ENCODE results near the gene PCBP1.

PCBP1 gene

DNA sequence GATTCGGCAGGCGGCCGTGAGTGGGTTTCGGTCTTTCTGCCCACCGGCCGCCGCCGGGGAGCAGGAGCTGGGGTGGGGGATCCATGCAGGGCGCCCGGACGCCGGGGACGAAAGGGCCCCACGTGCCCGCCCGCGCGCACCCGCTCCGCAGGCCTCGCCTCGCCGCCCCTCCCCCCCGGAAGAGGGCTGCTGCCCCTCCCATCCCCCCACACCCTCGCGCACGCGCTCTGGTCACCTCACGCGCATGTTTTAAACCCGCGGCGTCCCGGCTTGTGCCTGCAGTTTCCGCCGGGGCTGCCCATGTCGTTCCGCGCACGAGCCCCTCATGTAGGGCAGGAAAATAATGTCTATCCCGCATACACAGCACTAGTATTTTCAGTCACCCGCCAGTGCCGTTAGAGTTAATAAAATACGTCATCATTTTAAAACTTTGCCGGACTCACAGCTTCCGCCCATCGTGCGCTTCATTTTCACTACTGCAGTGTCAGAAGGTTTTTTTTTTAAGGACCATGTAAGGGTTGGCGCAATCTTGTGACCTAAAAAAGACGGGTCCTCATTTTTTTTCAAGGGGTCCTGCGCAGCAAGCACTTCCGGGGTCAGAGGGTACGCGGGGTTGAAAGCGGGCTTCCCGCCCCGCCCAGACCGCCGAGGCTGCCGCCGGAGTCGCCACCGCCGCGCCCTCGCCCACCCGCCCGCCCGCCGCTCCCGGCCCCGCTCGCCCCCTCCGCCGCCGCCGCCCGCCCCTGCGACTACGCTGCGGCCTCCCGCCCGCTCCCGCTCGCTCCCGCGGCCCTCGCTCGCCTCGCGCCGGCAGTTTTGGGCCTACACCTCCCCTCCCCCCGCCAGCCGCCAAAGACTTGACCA, at the start of gene PCBP1:
TSS of gene PCBP1 (plus strand) at position 640 of the 864 bp plus-strand sequence. CDS start 267 bp downstream, outside the sequence.
- TF ChIP-seq, protein P1, sequence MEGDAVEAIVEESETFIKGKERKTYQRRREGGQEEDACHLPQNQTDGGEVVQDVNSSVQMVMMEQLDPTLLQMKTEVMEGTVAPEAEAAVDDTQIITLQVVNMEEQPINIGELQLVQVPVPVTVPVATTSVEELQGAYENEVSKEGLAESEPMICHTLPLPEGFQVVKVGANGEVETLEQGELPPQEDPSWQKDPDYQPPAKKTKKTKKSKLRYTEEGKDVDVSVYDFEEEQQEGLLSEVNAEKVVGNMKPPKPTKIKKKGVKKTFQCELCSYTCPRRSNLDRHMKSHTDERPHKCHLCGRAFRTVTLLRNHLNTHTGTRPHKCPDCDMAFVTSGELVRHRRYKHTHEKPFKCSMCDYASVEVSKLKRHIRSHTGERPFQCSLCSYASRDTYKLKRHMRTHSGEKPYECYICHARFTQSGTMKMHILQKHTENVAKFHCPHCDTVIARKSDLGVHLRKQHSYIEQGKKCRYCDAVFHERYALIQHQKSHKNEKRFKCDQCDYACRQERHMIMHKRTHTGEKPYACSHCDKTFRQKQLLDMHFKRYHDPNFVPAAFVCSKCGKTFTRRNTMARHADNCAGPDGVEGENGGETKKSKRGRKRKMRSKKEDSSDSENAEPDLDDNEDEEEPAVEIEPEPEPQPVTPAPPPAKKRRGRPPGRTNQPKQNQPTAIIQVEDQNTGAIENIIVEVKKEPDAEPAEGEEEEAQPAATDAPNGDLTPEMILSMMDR (IDR thresholded peaks at IDR 0.05; ENCODE audit: low read depth, low read length) = no peak
- DNase-seq (ENCODE audit: extremely low read depth, low read depth) = peak; percentile 91

DNA sequence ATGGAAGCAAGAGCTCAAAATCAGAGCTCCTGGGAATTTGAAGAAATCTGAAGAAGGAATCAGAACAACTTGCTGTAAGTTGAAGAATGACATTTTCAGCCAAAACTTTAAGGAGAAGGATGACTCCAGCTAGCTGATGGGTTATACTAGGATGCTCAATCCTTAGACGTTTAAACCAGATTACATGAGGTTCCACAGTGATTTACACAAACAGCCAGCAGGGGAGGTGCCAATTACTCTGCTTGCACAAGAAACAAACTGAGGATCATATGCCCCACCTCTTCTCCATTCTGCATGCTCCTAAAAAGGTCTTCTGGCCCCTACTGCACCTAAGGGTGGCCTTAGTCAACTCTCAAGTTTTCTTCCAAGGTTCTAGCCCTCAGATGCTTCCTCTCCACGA, 47.9 kb upstream of the PCBP1 start:
- DNase-seq (ENCODE audit: extremely low read depth, low read depth) = no peak
- TF ChIP-seq, protein P1 (IDR thresholded peaks at IDR 0.05; ENCODE audit: low read depth, low read length) = no peak

DNA sequence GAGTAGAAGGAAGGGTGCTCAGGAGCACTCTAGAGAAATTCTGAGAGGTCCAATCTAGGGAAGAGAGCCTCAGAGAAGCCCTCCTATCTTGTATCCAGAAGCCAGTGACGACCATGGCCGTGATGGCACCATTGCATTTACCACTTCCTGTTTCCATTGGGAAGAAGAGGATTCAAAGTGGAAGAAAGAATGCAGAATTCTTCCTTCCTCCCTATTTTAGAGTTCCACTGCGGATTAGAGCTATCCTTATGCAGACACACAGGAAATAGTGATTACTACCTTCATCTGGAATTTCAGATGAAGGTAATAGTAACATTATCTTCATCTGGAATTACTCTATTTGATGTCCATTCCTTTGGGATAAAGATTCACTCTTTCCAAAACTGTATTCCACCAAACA, 45.6 kb upstream of the PCBP1 start:
- TF ChIP-seq, protein P1 (IDR thresholded peaks at IDR 0.05; ENCODE audit: low read depth, low read length) = no peak
- no peak for DNase-seq (ENCODE audit: extremely low read depth, low read depth)

DNA sequence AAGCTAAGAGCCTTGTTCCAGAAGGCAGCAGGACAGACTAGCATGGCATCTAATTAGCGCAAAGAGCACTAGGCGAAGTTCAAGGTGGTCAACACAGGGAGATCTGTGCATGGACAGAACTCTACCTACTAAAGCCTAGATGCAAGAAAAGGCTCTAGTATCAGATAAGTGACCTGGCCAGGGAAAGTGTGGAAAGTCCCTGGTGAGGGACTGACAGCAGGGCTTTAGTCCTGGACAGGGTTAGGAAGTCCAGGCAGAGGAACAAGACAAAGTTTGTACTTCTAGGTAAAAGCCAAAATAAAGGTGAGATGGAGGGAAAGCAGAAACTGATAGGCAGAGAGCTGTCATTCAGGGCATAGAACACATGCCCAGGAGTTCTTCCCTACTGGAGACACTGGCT, 45.0 kb upstream of the PCBP1 start:
- DNase-seq (ENCODE audit: extremely low read depth, low read depth) = no peak
- TF ChIP-seq, protein P1 (IDR thresholded peaks at IDR 0.05; ENCODE audit: low read depth, low read length) = no peak

DNA sequence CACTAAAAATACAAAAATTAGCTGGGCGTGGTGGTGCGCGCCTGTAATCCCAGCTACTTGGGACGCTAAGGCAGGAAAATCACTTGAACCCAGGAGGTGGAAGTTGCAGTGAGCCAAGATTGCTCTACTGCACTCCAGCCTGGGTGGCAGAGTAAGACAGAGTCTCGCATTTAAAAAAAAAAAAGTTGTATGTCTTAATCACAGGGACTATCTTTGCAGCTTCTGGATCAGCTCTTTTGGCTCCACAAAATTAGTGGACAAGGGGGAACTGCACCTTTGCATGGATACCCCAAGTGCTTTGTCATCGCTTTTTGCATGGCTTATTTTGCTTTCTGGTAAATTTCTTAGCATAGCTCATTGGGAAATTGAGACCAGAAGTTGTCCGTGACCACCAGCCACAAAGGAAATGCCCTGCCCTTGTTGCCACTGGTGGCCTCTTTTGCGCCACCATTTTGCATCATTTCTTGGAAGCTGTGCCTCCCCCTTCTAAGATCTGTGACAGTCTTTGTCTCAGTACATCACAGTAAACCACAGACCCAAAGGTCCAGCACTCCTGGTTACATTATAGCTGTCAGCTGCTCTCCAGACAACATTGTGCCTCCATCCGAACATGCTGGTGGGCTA, 43.9 kb upstream of the PCBP1 start:
- DNase-seq (ENCODE audit: extremely low read depth, low read depth) = no peak
- TF ChIP-seq, protein P1 (IDR thresholded peaks at IDR 0.05; ENCODE audit: low read depth, low read length) = no peak

DNA sequence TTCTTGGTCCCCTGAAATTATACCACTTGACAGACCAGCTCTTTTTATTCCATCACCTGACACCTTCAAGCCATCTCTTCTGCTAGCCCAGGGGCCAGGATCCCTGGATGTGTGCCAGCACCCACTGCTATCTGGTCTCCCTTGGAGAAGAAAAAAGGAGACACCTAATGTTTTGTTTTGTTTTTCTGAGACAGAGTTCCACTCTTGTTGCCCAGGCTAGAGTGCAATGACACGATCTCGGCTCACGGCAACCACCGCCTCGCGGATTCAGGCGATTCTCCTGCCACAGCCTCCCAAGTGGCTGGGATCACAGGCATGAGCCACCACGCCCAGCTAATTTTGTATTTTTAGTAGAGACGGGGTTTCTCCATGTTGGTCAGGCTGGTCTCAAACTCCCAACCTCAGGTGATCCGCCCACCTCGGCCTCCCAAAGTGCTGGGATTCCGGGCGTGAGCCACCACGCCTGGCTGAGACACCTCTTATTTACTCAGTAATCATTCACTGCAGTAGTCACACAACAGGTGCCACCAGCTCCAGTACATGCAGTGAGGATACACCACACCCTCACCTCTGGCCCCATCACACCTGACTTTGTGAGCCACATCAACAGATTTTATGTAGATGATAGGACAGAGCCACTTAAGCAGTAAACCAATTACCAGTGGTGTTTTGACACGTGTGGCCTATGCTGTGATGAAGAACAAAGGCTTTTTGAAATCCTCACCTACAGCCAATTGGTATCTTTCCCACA, 42.8 kb upstream of the PCBP1 start:
- DNase-seq (ENCODE audit: extremely low read depth, low read depth) = no peak

More for the DNA sequence above, 42.8 kb upstream of the PCBP1 start:
- TF ChIP-seq, protein P1 (IDR thresholded peaks at IDR 0.05; ENCODE audit: low read depth, low read length) = no peak

Data from AG09319 (cell line).